Activated CD4-positive, alpha-beta T cell treated with anti-CD3 and anti-CD28 coated beads, Interleukin-2, amount 50 U/mL, for 24 hours (primary cell): ENCODE results near the gene OR52E2.

Experiments used
- DNase-seq, 2 donors: peaks; one replicate each; pipeline ENCODE4 v3.0.0-alpha.2; 2020; ENCODE audit warnings: low read depth in 1 of 2, low spot score in 1 of 2

The OR52E2 gene

GRCh38 chr11:5013012-5013411, 46.4 kb downstream of the OR52E2 start:
- no peak for DNase-seq

- DNase-seq, result no peak
Observed at GRCh38 chr11:5011254-5011653, 48.2 kb downstream of the OR52E2 start.
